Retina (tissue), 1 donor: ENCODE measurements around the gene AADAT.
"Not testable (repeated sequence)": the region's sequence is repeated elsewhere in the genome, so short reads cannot be mapped to it uniquely, and the experiment has no call there.

Source experiments
- DNase-seq: peaks from one replicate; pipeline ENCODE4 v3.0.0-alpha.2; 2016

Gene AADAT

DNA sequence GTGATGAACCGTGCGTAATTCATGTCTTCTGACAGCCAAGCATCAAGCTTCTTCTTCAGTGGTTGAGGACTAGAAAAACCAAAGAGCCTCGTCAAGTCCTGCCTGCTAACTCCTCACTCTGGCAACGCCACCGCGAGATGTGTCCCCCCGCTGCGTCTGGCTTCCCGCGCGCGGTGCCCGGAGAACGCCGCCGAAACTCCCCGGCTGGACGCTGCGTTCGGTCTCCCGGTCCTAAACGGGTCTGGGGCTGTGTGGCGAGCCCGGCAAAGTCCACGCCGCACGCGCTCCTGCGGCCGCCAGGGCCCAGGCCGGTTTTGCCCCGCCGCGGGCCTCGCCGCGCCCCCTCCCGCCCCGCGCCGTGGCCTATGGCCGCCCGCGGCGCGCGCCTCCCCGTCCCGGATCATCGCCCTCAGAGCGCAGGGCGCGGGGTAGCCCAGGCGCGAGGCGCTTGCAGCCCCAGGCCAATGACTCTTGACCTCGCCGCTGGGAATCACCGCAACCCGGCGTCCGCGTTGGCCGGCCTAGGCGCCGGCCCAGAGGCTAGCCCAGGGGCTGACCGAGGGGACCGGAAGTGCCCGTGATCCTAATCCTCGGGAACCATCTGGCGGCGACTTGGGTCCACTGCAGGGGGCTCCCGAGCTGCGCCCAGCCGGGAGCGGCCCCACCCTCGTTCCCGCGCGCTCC lies at the start of gene AADAT:
TSS of gene AADAT (minus strand) at position 289 of the 684 bp plus-strand sequence. CDS start at position 23, 266 bp downstream.
- DNase-seq = peak; percentile 93

DNA sequence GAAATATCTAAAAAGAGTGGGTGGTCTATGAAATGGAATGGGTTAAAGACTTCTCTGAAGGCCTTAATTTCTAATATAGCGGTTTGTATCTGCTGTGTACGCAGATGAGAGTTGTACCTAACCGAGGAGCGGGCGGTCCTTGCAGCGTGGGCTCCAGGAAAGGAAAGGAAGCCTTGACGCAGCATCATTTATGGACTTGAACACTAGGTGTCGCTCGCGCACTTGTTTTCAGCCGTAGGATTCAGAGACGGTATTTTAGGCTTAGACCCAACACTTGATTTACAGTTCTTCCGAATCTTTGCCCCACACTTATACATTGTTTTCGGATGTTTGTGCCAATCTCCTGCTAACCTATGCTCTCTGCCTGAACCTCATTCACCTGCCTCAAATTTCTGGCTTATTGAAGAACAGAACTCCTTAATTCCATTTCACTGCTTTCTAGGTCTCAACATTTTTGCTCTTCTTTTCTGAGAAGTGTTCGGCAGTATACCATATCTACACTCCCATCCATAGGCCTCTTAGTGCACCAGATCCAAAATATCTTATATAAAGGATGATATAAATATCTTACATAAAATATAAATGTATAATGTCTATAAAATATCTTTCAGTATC lies 48.9 kb upstream of the AADAT start:
- peak; percentile 85 for DNase-seq

DNA sequence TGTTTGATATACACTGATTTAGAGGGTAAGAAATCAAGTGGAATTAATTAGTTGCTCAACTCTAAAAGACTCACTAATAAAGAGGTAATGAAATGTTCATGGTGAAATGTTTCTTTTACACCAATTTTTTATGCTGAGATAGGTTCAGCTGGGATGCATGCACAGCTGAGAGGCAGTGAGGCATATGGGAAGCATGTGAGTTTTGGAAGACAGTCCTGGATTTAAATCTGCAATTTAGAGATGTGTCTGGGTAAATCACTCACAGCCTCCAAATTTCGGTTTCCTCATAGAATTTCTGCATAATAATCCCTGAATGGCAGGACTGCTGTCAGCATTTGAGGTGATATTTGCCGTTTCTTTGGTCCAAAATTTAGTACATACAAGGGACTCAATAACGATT lies 48.2 kb upstream of the AADAT start:
- no peak for DNase-seq

DNA sequence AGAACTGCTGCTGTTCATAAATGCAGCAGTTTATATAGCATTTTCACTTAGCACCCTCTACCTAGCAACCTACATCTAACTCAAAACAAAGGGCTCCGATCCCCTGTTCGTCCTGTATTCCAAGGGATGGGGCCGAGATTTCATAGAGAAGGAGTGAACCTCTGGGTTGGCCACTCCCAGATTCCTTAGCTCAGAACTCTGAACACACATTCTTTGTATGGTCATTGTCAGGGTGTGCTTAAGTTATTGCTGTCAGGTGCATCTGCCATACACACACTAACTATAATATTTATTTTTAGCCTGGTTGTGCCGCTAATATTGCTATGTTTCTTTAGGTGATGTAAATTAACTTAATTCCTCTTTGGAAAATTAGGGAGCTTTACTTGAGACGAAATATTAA lies 47.7 kb upstream of the AADAT start:
- DNase-seq = no peak

DNA sequence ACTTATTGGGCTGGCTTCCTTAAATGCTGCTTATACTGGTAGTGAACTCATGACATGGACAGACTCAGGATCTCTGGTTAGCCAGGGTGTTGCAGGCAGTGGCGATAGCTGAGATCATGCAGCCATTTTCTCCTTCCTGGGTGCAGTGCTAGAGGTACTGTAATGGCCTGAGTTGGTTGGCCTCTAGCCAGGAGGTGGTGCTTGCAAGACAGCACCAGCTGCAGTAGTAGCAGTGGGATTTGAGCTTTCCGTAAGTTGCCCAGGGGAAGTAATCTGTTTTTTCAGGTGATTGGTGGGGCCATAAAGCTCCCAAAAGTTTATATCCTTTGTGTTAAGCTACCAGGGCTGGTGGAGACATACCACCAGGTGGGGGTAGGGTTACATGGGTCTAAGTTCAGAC lies 45.1 kb upstream of the AADAT start:
- DNase-seq = no peak

DNA sequence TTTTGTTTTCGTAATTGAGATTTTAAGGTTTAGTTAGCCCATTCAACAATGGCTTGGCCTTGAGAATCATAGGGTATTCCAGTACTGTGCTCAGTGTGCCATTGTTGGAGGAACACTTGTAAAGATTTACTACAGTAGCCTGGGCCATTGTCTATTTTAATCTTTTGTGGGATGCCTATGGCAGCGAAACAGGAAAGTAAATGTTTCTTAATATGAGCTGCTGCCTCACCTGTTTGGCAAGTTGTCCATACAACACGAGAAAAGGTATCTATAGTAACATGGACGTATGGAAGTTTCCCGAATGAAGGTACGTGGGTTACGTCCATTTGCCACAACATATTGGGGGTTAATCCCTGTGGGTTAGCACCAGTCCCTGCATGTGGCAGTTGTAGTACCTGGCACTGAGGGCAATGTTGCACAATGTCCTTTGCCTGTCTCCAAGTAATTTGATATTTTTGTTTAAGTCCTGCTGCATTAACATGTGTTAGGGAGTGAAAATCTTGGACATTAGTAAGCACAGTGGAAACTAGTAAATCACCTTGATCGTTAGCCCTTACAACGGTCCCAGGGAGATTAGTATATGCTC lies 38.6 kb upstream of the AADAT start:
- no peak for DNase-seq

DNA sequence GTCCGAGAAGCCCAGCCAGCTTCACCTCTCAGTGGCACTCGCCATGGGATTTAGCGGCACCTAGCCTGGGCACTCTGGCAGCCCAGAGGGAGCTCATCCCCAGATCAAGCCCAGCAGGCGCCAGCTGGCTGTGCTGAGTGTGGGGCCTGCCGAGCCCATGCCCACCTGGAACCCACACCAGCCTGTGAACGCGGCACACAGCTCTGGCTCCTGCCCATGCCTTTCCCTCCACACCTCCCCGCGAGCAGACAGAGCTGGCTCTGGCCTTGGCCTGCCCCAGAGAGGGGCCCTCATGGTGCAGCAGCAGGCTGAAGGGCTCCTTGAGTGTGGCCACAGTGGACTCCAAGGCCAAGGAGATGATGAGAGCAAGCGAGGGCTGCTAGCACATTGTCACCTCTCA lies 38.0 kb upstream of the AADAT start:
- no peak for DNase-seq

DNA sequence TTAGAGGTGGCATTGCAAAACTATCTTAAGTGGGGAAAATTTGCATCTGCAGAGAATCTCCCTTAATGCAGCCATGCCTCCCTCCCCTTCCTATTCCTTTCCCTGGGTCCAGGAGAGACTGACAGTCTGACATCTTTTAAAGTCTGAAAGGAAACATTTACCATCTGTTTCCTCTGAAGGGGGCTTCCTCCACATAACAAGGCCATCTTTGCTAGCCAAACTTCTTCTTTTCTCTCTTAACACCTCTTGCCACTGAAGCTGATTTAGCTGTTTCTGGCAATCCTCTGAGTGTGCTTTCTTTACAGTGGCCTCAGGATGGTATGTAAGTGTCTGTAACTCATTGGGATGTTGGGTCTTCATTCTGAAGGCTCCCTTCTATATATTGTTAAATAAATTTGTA lies 34.6 kb upstream of the AADAT start:
- no peak for DNase-seq

DNA sequence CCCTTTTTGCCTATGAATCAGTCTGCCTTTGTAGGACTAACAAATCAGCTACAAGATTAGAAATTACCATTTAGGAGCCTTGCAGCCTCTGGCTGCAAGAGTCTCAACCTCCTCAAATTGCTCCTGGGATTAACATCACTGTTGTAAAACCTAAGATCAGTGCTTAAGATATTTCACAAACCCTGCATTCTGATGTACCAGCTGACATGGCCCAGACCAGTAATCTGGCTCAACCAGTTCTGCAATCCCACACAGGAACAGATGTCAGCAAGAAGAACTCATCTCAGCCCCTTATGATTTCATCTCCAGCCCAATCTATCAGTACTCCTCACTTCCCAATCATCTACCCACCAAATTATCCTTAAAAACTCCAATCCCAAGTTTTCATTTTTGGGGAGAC lies 32.5 kb upstream of the AADAT start:
- DNase-seq = no peak

DNA sequence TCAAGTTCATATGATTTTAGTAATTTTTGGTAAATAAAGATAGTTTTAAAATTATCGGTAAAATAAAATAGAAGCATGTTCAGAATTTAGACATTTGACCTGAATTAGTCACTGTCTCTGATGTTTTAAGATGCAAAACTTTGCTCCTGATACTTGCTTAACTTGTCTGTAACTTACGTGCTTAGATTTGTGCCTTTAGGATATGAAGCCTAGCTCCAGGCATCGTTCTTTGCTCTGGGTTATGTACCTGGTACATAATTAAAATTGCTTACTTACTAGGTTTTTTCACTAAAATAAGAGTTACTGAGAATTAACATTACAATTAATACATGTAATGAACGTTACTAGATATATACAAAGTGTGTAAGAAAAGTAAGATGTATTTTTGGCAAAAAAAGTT lies 24.9 kb upstream of the AADAT start:
- no peak for DNase-seq

DNA sequence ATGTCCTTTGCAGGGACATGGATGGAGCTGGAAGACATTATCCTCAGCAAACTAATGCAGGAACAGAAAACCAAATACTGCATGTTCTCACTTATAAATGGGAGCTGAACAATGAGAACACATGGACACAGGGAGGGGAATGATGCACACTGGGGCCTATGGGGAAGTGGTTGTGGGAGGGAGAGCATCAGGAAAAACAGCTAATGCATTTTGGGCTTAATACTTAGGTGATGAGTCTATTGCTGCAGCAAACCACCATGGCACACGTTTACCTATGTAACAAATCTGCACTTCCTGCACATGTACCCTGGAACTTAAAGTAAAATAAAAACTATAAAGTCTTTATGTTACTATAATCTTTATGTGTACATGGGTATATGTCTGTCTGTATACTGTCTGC lies 24.4 kb upstream of the AADAT start:
- not testable (repeated sequence) for DNase-seq

DNA sequence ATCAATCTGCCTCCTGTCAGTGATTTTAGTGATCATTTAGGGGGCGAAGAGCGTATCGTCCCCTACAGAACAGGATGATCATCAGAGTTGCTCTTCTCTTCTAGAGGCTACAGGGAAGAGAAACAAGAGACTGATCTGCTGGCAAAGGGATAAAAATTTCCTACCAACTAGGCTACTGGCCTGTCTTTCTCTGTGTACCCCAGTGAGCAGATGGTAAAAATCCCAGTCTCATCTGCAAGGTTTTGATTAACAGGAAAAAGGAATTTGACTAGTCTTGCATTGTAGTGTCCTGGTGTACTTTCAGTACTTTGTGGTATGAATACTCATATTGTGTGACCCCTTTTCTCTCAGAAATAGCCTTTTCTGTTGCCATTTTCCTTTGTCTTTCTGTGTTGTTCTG lies 21.8 kb upstream of the AADAT start:
- DNase-seq = no peak

DNA sequence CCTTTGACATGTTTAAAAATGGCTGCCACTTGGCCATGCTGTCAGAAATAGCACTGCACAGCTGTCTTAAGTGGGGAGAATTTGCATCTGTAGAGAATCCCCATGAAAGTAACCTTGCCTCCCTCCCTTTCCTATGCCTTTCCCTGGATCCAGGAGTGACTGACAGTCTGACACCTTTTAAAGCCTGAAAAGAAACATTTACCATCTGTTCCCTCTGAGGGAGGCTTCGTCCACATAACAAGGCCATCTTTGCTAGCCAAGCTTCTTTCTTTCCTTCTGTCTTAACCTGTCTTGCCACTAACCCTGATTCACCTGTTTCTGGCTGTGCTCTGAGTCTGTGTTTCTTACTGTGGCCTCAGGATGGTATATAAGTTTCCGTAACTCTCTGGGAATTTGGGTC lies 21.3 kb upstream of the AADAT start:
- DNase-seq = no peak

DNA sequence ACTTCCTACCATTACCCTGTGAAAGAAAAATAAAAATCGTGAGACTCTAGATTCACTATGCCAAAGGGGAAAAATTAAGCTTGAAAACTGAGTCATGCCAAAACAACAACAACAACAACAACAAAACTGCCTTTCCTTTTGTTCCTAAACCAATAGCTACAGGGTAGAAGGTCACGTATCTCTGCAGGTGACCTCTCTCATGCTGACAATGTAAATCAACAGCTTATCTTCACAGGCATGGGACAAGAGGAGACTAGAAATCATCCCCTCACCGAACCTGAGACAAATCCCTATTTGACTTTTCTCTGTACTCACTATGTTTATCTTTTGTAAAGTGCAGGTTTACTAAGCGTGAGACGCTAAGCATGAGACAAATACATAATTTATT lies 20.5 kb upstream of the AADAT start:
- DNase-seq = no peak

DNA sequence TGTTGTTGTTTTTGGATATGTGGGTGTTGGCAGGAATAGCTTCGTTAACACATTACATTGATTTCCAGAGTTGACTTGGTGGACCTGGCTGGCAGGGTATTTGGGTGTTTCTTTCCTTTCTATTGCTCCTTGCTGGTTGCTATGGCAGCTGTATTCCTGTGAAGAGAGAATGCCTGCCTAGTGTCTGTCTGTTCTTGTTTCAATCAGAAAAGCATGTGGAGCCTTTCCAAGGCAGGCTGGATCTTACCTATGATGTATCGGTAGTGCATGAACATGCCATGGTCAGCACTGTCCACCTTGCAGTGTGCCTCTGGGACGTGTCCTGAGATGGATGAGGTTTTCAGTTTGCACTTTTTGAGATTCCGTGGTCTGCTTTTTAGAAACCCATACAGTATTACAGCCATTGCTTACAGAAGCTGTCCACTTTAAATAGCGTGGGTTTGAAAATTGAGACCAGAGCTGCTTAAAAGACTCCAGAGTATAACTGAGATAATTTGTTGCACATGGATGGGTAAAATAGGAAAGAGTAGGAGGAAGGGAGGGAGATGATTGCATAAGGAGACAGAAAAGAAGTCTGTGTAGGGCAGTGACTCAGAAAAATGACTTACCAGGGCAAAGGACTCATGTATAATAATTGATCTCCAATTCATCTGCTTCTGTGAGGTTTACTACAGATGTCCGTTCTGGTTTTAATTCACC lies 20.0 kb upstream of the AADAT start:
- peak; percentile 77 for DNase-seq

DNA sequence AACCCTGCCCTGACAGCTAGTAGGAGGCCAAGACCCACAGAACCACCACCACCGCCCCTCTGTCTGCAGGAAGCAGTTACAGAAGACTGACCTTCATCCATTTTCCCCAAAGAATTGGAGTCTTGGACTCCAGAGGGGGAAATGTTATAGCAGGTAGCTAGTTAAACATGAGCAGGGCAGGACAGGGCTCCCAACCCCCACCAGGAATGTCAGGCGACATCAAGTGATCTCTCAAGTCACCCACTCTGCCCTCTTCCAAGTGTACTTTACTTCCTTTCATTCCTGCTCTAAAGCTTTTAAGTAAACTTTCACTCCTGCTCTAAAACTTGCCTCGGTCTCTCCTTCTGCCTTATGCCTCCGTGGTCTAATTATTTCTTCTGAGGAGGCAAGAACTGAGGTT lies 17.1 kb upstream of the AADAT start:
- DNase-seq = no peak

DNA sequence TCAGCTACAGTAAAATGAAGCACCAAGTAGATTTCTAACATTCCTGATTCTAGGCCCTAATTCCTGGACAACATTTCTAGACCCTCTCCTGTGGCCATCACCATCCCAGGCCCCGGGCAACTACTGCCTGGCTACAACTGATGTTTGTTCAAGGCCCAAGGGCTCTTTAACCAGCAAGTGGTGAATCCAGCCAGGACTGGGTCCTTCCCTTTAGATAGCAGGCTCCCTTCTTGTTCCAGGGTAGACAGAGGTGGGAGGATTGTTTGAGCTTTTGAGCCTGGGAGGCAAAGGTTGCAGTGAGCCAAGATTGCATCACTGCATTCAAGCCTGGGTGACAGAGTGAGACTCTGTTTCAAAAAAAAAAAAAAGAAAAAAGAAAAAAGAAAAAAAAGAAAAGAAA lies 12.7 kb upstream of the AADAT start:
- DNase-seq = no peak

DNA sequence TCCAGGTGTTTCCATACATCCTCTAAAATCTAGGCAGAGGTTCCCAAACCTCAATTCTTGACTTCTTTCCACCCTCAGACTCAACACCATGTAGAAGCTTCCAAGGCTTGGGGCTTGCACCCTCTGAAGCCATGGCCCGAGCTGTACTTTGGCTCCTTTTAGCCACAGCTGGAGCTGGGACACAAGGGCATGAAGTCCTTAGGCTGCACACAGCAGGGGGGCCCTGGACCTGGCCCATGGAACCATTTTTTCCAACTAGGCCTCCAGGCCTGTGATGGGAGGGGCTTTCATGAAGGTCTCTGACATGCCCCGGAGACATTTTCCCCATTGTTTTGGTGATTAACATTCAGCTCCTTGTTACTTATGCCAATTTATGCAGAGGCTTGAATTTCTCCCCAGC lies 8.4 kb upstream of the AADAT start:
- DNase-seq = not testable (repeated sequence)

DNA sequence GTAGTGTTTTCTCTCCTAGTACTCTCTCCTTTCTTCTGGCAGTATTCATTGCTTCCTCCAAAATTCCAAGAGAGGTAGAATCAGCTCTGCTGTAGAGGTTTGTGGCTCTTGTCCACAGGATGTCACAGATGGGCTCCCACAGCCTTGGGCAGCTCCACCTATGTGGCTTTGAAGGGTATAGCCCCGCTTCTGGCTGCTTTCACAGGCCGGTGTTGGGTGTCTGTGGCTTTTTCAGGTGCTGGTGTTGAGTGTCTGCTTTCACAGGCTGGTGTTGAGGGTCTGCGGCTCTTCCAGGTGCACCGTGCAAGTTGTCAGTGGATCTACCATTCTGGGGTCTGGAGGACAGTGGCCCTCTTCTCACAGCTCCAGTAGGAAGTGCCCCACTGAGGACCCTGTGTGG lies 7.9 kb upstream of the AADAT start:
- no peak for DNase-seq

DNA sequence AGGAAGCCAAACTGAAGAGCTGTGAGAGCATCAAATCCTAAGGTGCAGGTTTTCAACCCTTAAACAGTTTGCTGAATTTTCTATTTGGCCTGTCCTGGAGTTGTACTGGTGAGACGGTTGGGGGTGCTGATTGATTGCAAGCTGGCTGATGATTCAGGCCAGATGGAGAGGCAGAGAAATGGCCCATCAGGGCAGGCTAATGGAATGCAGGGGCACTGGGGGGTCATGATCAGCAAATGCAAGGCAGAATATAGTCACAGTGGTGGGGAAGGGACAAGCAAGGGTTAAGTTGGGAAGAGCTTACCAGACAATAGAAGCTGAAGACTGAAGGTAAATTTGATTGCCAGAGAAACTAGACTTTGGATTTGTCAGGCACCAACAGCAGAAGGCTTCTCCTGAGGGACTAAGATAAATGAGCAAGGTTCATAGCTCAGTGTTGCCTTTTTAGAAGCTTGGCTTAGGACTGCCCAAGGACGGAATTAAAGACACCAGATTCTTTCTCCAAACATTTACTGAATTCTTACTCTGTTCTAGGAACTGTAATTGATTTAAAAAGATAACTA lies 4.3 kb upstream of the AADAT start:
- DNase-seq = peak; percentile 40

DNA sequence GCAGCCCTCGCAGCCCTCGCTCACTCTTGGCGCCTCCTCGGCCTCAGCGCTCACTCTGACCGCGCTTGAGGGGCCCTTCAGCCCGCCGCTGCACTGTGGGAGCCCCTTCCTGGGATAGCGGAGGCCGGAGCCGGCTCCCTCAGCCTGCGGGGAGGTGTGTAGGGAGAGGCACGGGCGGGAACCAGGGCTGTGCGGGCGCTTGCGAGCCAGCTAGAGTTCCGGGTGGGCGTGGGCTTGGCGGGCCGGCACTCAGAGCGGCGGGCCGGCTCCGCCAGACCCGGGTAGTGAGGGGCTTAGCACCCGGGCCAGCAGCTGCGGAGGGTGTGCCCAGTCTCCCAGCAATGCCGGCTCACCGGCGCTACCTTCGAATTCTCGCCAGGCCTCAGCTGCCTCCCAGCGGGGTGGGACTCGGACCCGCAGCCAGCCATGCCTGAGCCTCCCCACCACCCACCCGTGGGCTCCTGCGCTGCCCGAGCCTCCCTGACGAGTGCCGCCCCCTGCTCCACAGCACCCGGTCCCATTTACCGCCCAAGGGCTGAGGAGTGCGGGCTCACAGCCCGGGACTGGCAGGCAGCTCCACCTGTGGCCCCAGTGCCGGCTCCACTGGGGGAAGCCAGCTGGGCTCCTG lies 1.4 kb upstream of the AADAT start:
- DNase-seq = no peak

DNA sequence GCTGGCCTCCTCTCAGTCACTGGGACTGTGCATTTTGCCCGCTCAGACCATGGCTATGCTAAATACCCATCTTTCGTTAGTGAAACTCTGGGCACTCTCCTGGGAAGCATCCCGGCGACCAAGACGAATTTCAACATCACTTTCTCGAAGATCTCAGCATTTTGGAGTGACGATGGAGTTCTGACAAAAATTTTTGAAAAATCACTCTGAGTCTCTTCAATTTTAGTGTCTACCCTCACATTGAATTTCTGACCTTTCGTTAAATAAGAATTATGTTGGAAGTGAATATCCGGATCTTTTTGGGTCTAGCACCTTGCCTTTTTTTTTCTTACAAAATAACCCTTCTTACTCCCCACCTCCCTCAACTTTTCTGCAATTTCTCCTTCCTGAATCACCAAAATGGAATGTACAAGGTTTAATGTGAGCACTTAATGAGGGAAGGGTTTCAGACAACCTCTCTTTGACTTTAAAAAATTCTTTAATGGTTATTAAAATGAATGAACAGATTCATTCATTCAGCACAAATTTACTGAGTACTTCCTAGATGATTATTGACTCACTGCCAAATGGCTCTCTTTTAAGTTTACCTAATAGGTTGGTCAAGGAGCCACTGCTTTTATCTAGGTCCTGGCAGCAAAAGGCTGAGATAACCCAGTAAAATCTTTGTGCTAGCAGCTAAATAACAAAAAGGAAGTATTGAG lies 746 bp upstream of the AADAT start:
- DNase-seq = no peak

DNA sequence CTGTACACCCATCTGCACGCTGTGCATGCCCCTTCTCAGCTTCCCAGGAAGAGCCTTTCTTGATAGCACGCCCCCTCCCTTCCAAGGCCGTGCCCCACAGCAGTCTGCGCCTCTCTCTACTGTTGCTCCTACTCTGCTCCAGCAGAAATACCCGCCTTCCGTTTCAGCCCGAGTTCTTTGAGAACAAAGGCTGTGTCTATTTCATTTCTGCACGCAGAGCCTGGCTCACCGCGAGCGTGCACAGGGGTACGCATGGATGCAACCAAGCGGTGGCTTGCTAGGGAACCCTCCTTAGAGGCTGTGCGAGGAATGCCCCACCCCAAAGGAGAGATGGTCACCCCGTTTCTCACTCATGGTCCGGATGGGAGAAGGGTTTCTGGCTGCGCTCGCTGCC lies 485 bp downstream of the AADAT start:
- DNase-seq = peak; percentile 90
